ENCODE results near the gene MRPS18A. TPM values are rescaled to one million over a fixed set of nuclear protein-coding genes. Genes with fewer than 3 reads are reported as not detected.

The MRPS18A gene
- total and polyA plus RNA-seq, 9 of the 15 experiments (the other 6 are each of a cell fraction or from before 2014, with no cell fraction given), result 87.5 to 243 (median 125) TPM

DNA sequence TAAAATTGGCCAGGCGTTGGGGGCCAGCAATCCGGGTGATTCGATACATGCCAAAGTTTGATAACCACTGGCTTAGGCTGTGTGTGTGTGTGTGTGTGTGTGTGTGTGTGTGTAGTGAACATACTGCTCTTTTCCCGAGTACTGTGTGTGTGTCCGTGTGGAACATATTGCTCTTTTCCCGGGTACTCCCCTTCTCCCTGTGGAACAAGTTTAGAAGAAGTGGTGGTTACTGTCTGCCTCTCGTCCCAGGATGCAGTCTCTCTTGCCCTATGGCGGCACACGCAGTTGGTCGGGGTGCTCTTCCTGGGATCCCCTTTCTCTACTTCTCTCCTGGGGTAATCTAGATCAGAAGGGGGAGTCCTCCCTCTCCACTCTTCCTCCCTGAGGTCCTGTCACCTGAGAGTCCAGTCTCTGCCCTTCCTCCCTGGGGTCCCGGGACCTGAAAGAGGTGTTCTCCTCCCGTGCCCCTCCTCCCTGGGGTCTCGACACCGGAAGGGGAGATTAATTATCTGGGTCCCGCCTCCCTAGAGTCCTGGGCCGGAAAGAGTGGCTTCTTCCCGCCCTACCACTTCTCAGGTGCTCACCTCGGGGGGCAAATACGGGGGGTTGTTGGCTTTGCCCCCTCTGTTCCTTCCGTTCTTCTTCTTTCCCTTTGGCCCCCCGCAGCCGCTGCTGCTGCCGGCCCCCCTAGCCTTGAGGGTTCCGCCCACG is 59.0 kb downstream of the MRPS18A start (continued):
- TF ChIP-seq, protein P1, sequence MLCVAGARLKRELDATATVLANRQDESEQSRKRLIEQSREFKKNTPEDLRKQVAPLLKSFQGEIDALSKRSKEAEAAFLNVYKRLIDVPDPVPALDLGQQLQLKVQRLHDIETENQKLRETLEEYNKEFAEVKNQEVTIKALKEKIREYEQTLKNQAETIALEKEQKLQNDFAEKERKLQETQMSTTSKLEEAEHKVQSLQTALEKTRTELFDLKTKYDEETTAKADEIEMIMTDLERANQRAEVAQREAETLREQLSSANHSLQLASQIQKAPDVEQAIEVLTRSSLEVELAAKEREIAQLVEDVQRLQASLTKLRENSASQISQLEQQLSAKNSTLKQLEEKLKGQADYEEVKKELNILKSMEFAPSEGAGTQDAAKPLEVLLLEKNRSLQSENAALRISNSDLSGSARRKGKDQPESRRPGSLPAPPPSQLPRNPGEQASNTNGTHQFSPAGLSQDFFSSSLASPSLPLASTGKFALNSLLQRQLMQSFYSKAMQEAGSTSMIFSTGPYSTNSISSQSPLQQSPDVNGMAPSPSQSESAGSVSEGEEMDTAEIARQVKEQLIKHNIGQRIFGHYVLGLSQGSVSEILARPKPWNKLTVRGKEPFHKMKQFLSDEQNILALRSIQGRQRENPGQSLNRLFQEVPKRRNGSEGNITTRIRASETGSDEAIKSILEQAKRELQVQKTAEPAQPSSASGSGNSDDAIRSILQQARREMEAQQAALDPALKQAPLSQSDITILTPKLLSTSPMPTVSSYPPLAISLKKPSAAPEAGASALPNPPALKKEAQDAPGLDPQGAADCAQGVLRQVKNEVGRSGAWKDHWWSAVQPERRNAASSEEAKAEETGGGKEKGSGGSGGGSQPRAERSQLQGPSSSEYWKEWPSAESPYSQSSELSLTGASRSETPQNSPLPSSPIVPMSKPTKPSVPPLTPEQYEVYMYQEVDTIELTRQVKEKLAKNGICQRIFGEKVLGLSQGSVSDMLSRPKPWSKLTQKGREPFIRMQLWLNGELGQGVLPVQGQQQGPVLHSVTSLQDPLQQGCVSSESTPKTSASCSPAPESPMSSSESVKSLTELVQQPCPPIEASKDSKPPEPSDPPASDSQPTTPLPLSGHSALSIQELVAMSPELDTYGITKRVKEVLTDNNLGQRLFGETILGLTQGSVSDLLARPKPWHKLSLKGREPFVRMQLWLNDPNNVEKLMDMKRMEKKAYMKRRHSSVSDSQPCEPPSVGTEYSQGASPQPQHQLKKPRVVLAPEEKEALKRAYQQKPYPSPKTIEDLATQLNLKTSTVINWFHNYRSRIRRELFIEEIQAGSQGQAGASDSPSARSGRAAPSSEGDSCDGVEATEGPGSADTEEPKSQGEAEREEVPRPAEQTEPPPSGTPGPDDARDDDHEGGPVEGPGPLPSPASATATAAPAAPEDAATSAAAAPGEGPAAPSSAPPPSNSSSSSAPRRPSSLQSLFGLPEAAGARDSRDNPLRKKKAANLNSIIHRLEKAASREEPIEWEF (CRISPR knock-in tag; IDR thresholded peaks at IDR 0.05), result no peak
- TF ChIP-seq, protein P2, sequence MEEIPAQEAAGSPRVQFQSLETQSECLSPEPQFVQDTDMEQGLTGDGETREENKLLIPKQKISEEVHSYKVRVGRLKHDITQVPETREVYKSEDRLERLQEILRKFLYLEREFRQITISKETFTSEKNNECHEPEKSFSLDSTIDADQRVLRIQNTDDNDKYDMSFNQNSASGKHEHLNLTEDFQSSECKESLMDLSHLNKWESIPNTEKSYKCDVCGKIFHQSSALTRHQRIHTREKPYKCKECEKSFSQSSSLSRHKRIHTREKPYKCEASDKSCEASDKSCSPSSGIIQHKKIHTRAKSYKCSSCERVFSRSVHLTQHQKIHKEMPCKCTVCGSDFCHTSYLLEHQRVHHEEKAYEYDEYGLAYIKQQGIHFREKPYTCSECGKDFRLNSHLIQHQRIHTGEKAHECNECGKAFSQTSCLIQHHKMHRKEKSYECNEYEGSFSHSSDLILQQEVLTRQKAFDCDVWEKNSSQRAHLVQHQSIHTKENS (CRISPR knock-in tag; IDR thresholded peaks at IDR 0.05), result no peak
- TF ChIP-seq, protein P3, sequence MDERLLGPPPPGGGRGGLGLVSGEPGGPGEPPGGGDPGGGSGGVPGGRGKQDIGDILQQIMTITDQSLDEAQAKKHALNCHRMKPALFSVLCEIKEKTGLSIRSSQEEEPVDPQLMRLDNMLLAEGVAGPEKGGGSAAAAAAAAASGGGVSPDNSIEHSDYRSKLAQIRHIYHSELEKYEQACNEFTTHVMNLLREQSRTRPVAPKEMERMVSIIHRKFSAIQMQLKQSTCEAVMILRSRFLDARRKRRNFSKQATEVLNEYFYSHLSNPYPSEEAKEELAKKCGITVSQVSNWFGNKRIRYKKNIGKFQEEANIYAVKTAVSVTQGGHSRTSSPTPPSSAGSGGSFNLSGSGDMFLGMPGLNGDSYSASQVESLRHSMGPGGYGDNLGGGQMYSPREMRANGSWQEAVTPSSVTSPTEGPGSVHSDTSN (CRISPR knock-in tag; IDR thresholded peaks at IDR 0.05; ENCODE audit: low read depth), result no peak
- TF ChIP-seq, protein P3 (tag; conservative IDR thresholded peaks at IDR 0.05; ENCODE audit: low read depth), result peak; percentile 71
- TF ChIP-seq ELF1 (tag; IDR thresholded peaks at IDR 0.05) (peak; percentile 64), ZNF239 (CRISPR knock-in tag; IDR thresholded peaks at IDR 0.05) (0 out of 2 replicates have a peak, but pooled peaks have one; percentile 8), ERF (CRISPR knock-in tag; IDR thresholded peaks at IDR 0.05) (peak; percentile 92), RB1 (IDR thresholded peaks at IDR 0.05; ENCODE audit: low read depth) (peak; percentile 62), MBD2 (IDR thresholded peaks at IDR 0.05; ENCODE audit: borderline replicate concordance, low read depth) (no peak), ELF2 (CRISPR knock-in tag; IDR thresholded peaks at IDR 0.05) (peak; percentile 57; the same call in 1 of the 2 replicates), NR2C2 (CRISPR knock-in tag; IDR thresholded peaks at IDR 0.05) (0 out of 2 replicates have a peak, but pooled peaks have one; percentile 64), NR2C2 (tag; IDR thresholded peaks at IDR 0.05) (no peak), DDX20 (tag; IDR thresholded peaks at IDR 0.05; ENCODE audit: low read depth) (0 out of 2 replicates have a peak, but pooled peaks have one; percentile 41), RCOR1 (IDR thresholded peaks at IDR 0.05; ENCODE audit: borderline replicate concordance in 1 of 2, low read depth in 2 of 2, low read length in 2 of 2) (peak in 1 of 2 experiments; percentile 85; a peak in 2 of 4 replicates), TGIF2 (CRISPR knock-in tag; IDR thresholded peaks at IDR 0.05) (no peak)
- TF ChIP-seq, protein P4, sequence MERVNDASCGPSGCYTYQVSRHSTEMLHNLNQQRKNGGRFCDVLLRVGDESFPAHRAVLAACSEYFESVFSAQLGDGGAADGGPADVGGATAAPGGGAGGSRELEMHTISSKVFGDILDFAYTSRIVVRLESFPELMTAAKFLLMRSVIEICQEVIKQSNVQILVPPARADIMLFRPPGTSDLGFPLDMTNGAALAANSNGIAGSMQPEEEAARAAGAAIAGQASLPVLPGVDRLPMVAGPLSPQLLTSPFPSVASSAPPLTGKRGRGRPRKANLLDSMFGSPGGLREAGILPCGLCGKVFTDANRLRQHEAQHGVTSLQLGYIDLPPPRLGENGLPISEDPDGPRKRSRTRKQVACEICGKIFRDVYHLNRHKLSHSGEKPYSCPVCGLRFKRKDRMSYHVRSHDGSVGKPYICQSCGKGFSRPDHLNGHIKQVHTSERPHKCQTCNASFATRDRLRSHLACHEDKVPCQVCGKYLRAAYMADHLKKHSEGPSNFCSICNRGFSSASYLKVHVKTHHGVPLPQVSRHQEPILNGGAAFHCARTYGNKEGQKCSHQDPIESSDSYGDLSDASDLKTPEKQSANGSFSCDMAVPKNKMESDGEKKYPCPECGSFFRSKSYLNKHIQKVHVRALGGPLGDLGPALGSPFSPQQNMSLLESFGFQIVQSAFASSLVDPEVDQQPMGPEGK (CRISPR knock-in tag; IDR thresholded peaks at IDR 0.05; ENCODE audit: borderline replicate concordance), result peak; percentile 81; the same call in 1 of the 2 replicates
